Glutamatergic neuron (in vitro differentiated cells): Measurements from ENCODE around the gene COL21A1. TPM values are rescaled to one million over a fixed set of nuclear protein-coding genes. Genes with fewer than 3 reads are reported as not detected.

Experiments used
- DNase-seq: peaks from one replicate; pipeline ENCODE4 v3.0.0; 2022
- H3K27ac Mint-ChIP-seq: one replicate; pipeline ENCODE4 v1.8.0; 2020; ENCODE audit warnings: mild to moderate bottlenecking, mixed read lengths, inconsistent platforms; ENCODE audit not compliant: unreplicated experiment
- H3K27me3 Mint-ChIP-seq: one replicate; pipeline ENCODE4 v1.8.0; 2020; ENCODE audit warnings: mild to moderate bottlenecking, moderate library complexity, mixed read lengths, inconsistent platforms; ENCODE audit not compliant: unreplicated experiment
- H3K36me3 Mint-ChIP-seq: one replicate; pipeline ENCODE4 v1.8.0; 2020; ENCODE audit warnings: mild to moderate bottlenecking, mixed read lengths, inconsistent platforms; ENCODE audit not compliant: unreplicated experiment
- H3K4me1 Mint-ChIP-seq: one replicate; pipeline ENCODE4 v1.8.0; 2020; ENCODE audit warnings: mild to moderate bottlenecking, low read depth, mixed read lengths, inconsistent platforms; ENCODE audit not compliant: unreplicated experiment
- H3K4me3 Mint-ChIP-seq: one replicate; pipeline ENCODE4 v1.8.0; 2020; ENCODE audit warnings: mild to moderate bottlenecking, mixed read lengths, inconsistent platforms; ENCODE audit not compliant: unreplicated experiment
- H3K9me3 Mint-ChIP-seq: one replicate; pipeline ENCODE4 v1.8.0; 2020; ENCODE audit warnings: mild to moderate bottlenecking, moderate library complexity, mixed read lengths, inconsistent platforms; ENCODE audit not compliant: unreplicated experiment
- CTCF ChIP-seq: fragments of 200-600 bp; sonication (generic); IDR thresholded peaks from one replicate; pipeline ENCODE4 v1.5.0; 2021; ENCODE audit not compliant: partially characterized antibody, unreplicated experiment
- total RNA-seq: library from RNA; stranded (reverse); fragmentation: NEBNext Ultra II Directional; extraction: Animal tissue kit (Norgen Biotek cat#: 25700); gene quantifications from one replicate; pipeline ENCODE4 v1.2.1, GENCODE V29; 2021; ENCODE audit not compliant: unreplicated experiment

The COL21A1 gene
- total RNA-seq, 1 donor from 2014 or later: 0.69 TPM

GRCh38 chr6:56144538-56145324 is 102.6 kb downstream of the COL21A1 start:
- Mint-ChIP-seq H3K27ac (no peak overlapping the region), H3K4me3 (no peak overlapping the region), H3K9me3 (no peaks in the 10 kb centered on the region), H3K36me3 (no peaks in the 10 kb centered on the region), H3K27me3 (no peaks in the 10 kb centered on the region), H3K4me1 (no peaks in the 10 kb centered on the region)
- no peak for DNase-seq
- TF ChIP-seq CTCF: no peak

GRCh38 chr6:56143796-56144195 is 103.6 kb downstream of the COL21A1 start:
- DNase-seq: no peak
- Mint-ChIP-seq H3K4me3 (no peak overlapping the region), H3K9me3 (no peaks in the 10 kb centered on the region), H3K27me3 (no peaks in the 10 kb centered on the region), H3K27ac (no peak overlapping the region), H3K4me1 (no peaks in the 10 kb centered on the region), H3K36me3 (no peaks in the 10 kb centered on the region)
- no peak for TF ChIP-seq CTCF

GRCh38 chr6:56140090-56140489 is 107.3 kb downstream of the COL21A1 start:
- Mint-ChIP-seq H3K4me1 (no peaks in the 10 kb centered on the region), H3K36me3 (no peaks in the 10 kb centered on the region), H3K4me3 (no peak overlapping the region), H3K27ac (no peak overlapping the region), H3K27me3 (no peaks in the 10 kb centered on the region), H3K9me3 (no peaks in the 10 kb centered on the region)
- DNase-seq: no peak
- no peak for TF ChIP-seq CTCF

- Mint-ChIP-seq H3K27me3 (no peaks in the 10 kb centered on the region), H3K4me1 (no peaks in the 10 kb centered on the region), H3K36me3 (no peaks in the 10 kb centered on the region), H3K4me3 (no peak overlapping the region), H3K9me3 (peaks cover 5% of the 10 kb centered on the region), H3K27ac (no peak overlapping the region)
- no peak for TF ChIP-seq CTCF
- no peak for DNase-seq
Measured at GRCh38 chr6:56115715-56116114, 131.7 kb downstream of the COL21A1 start.

- Mint-ChIP-seq H3K27ac (no peak overlapping the region), H3K4me1 (no peaks in the 10 kb centered on the region), H3K9me3 (peaks cover 2% of the 10 kb centered on the region), H3K27me3 (no peaks in the 10 kb centered on the region), H3K4me3 (no peak overlapping the region), H3K36me3 (no peaks in the 10 kb centered on the region)
- no peak for TF ChIP-seq CTCF
- no peak for DNase-seq
Measured at GRCh38 chr6:56109149-56109548, 138.2 kb downstream of the COL21A1 start.
